Motor neuron (in vitro differentiated cells): ENCODE measurements around the gene TMEM59L. TPM values are rescaled to one million over a fixed set of nuclear protein-coding genes. Genes with fewer than 3 reads are reported as not detected.

Experiments
- ATAC-seq, 8 experiments: fragments of 200-7000 bp; cut with Tn5 transposase; replicated peaks in 6 of 8; 2 replicates each; pipeline ENCODE4 v1.8.0; 2021; ENCODE audit warnings: mild to moderate bottlenecking in 8 of 8, moderate library complexity in 8 of 8
- H3K27ac ChIP-seq, 2 donors: fragments of 250-450 bp; sonication (Bioruptor Pico); 2 replicates each; pipeline ENCODE4 v1.9.0; 2021; ENCODE audit warnings: antibody characterized with exemption in 2 of 2, mild to moderate bottlenecking in 2 of 2, moderate library complexity in 1 of 2
- H3K4me1 ChIP-seq, 2 donors: fragments of 250-450 bp; sonication (Bioruptor Pico); replicated peaks in 1 of 2; 2 replicates each; pipeline ENCODE4 v1.6.1; 2021; ENCODE audit warnings: antibody characterized with exemption in 2 of 2, mild to moderate bottlenecking in 2 of 2, moderate library complexity in 1 of 2
- H3K4me3 ChIP-seq, 5 donors: fragments of 250-450 bp; sonication (Bioruptor Pico); 2 replicates each; pipeline ENCODE4 v1.9.0; 2021; ENCODE audit warnings: antibody characterized with exemption in 5 of 5, mild to moderate bottlenecking in 5 of 5, moderate library complexity in 4 of 5
- WGBS, 10 experiments: fragments of 450-650 bp; shearing (Covaris generic); methylation state at CpG; one replicate each; pipeline ENCODE4 v1.0.0; 2022; 5-methylcytosine and 5-hydroxymethylcytosine counted together
- in situ Hi-C, 9 experiments: fragments of 400-800 bp; cut with MboI; loops; one replicate each; pipeline ENCODE4 v1.15.0; 2021; ENCODE audit warnings: low sequenced_read_pairs in 9 of 9, low pct_unique_long_range_greater_than_20kb in 2 of 9; ENCODE audit not compliant: unreplicated experiment in 9 of 9
- total RNA-seq, 8 experiments: library from RNA; unstranded; fragments of 300-600 nt; gene quantifications; 2 replicates each; pipeline versions ENCODE4 v1.2.3 to v1.2.4, GENCODE V29; 2022

The TMEM59L gene
- total RNA-seq, 8 experiments from 2014 or later: 0.41 to 67.6 (median 25.4) TPM

GRCh38 chr19:18637673-18638630 lies 25.3 kb downstream of the TMEM59L start:
- Histone ChIP-seq H3K4me3 (peak overlapping the region; percentile 46 to 86 (median 74)), H3K4me1 (peaks cover 21% of the 10 kb centered on the region in 2 donors), H3K27ac (peak overlapping the region in 1 of 2 donors; percentile 81)
- in situ Hi-C loops: no loop called here
- ATAC-seq: no peak
- WGBS, 10 experiments: 0 to 20% (median 5%) methylated on average over 1 to 2 of the region's 3 CpGs; no CpG with 5 or more reads in 6 of the 10 experiments

GRCh38 chr19:18639706-18640243 lies 27.1 kb downstream of the TMEM59L start:
- in situ Hi-C loops: no loop called here
- Histone ChIP-seq H3K27ac (no peak overlapping the region), H3K4me1 (peaks cover 18 to 24% of the 10 kb centered on the region in 2 donors), H3K4me3 (no peak overlapping the region)
- no peak for ATAC-seq
- 69 to 95% (median 91%) methylated on average over 1 to 8 of the region's 8 CpGs for WGBS, 10 experiments

GRCh38 chr19:18644196-18645034 lies 31.7 kb downstream of the TMEM59L start:
- WGBS, 10 experiments: 20 to 100% (median 39%) methylated on average over 1 to 6 of the region's 15 CpGs; no CpG with 5 or more reads in 5 of the 10 experiments
- ATAC-seq: no peak
- Histone ChIP-seq H3K4me3 (no peak overlapping the region), H3K27ac (no peak overlapping the region), H3K4me1 (peaks cover 28 to 33% of the 10 kb centered on the region in 2 donors)
- in situ Hi-C loops: no loop called here

GRCh38 chr19:18645035-18645511 lies 32.4 kb downstream of the TMEM59L start:
- H3K4me1 ChIP-seq: peaks cover 35 to 40% of the 10 kb centered on the region in 2 donors
- in situ Hi-C loops: no loop called here
- H3K27ac ChIP-seq: no peak overlapping the region
- ATAC-seq: no peak
- WGBS, 10 experiments: 20 to 100% (median 79%) methylated on average over 1 to 5 of the region's 13 CpGs; no CpG with 5 or more reads in 5 of the 10 experiments
- H3K4me3 ChIP-seq: no peak overlapping the region

GRCh38 chr19:18646535-18647370 lies 34.1 kb downstream of the TMEM59L start:
- in situ Hi-C loops: no loop called here
- H3K27ac ChIP-seq: peak overlapping the region; percentile 47 to 79
- H3K4me3 ChIP-seq: no peak overlapping the region
- WGBS, 10 experiments: 100% methylated on average over 1 of the region's 34 CpGs; no CpG with 5 or more reads in 8 of the 10 experiments
- ATAC-seq: peak in 5 of 8 experiments; percentile 21 to 51 (median 36)
- H3K4me1 ChIP-seq: peaks cover 45 to 56% of the 10 kb centered on the region in 2 donors

- H3K4me1 ChIP-seq: peaks cover 45 to 56% of the 10 kb centered on the region in 2 donors
Observed at GRCh38 chr19:18647371-18647767, 34.7 kb downstream of the TMEM59L start.

GRCh38 chr19:18647807-18648206 lies 35.1 kb downstream of the TMEM59L start:
- peak overlapping the region in 1 of 2 donors; percentile 79 for H3K27ac ChIP-seq
- no peak overlapping the region for H3K4me3 ChIP-seq
- in situ Hi-C loops: no loop called here
- 80 to 89% (median 82%) methylated on average over 1 to 6 of the region's 10 CpGs; no CpG with 5 or more reads in 7 of the 10 experiments for WGBS, 10 experiments
- no peak for ATAC-seq
- H3K4me1 ChIP-seq: peaks cover 45 to 56% of the 10 kb centered on the region in 2 donors

More at GRCh38 chr19:18647371-18647767, 34.7 kb downstream of the TMEM59L start:
- 20 to 100% (median 83%) methylated on average over 1 of the region's 1 CpG; no CpG with 5 or more reads in 7 of the 10 experiments for WGBS, 10 experiments
- Histone ChIP-seq H3K4me3 (no peak overlapping the region), H3K27ac (peak overlapping the region in 1 of 2 donors; percentile 79)
- ATAC-seq: no peak
- in situ Hi-C loops: no loop called here

- no peak overlapping the region for H3K27ac ChIP-seq
- ATAC-seq: peak in 5 of 8 experiments; percentile 10 to 21 (median 16)
Observed at GRCh38 chr19:18648973-18649315, 36.3 kb downstream of the TMEM59L start.

GRCh38 chr19:18649371-18650020 lies 36.8 kb downstream of the TMEM59L start:
- in situ Hi-C loops: no loop called here
- peak overlapping the region in 1 of 2 donors; percentile 70 for H3K27ac ChIP-seq
- 20 to 59% (median 43%) methylated on average over 2 to 7 of the region's 25 CpGs; no CpG with 5 or more reads in 4 of the 10 experiments for WGBS, 10 experiments
- peak; percentile 30 to 81 (median 74) for ATAC-seq
- no peak overlapping the region for H3K4me3 ChIP-seq
- H3K4me1 ChIP-seq: peaks cover 45 to 54% of the 10 kb centered on the region in 2 donors

More at GRCh38 chr19:18648973-18649315, 36.3 kb downstream of the TMEM59L start:
- Histone ChIP-seq H3K4me3 (no peak overlapping the region), H3K4me1 (peaks cover 45 to 56% of the 10 kb centered on the region in 2 donors)
- in situ Hi-C loops: no loop called here
- WGBS, 10 experiments: 44 to 70% (median 56%) methylated on average over 1 to 5 of the region's 13 CpGs; no CpG with 5 or more reads in 6 of the 10 experiments

GRCh38 chr19:18650021-18650390 lies 37.3 kb downstream of the TMEM59L start:
- ATAC-seq: peak; percentile 9 to 69 (median 54)
- Histone ChIP-seq H3K4me3 (no peak overlapping the region), H3K4me1 (peaks cover 45 to 49% of the 10 kb centered on the region in 2 donors), H3K27ac (peak overlapping the region in 1 of 2 donors; percentile 70)
- in situ Hi-C loops: no loop called here
- WGBS, 10 experiments: 15 to 55% (median 28%) methylated on average over 1 to 14 of the region's 17 CpGs; no CpG with 5 or more reads in 5 of the 10 experiments

- Histone ChIP-seq H3K4me3 (no peak overlapping the region), H3K27ac (peak overlapping the region in 1 of 2 donors; percentile 70), H3K4me1 (peaks cover 45 to 48% of the 10 kb centered on the region in 2 donors)
- in situ Hi-C loops: no loop called here
- peak in 6 of 8 experiments; percentile 25 to 75 (median 48) for ATAC-seq
- 0 to 60% (median 37%) methylated on average over 1 to 15 of the region's 34 CpGs; no CpG with 5 or more reads in 4 of the 10 experiments for WGBS, 10 experiments
Observed at GRCh38 chr19:18650468-18651041, 37.9 kb downstream of the TMEM59L start.
